Measurements from ENCODE around the gene ZNF264. TPM values are rescaled to one million over a fixed set of nuclear protein-coding genes. Genes with fewer than 3 reads are reported as not detected.
"Not testable (repeated sequence)": the region's sequence is repeated elsewhere in the genome, so short reads cannot be mapped to it uniquely, and the experiment has no call there.

ZNF264 gene
- total and polyA plus RNA-seq, 2 donors from 2014 or later: 4.0 to 52.3 TPM

DNA sequence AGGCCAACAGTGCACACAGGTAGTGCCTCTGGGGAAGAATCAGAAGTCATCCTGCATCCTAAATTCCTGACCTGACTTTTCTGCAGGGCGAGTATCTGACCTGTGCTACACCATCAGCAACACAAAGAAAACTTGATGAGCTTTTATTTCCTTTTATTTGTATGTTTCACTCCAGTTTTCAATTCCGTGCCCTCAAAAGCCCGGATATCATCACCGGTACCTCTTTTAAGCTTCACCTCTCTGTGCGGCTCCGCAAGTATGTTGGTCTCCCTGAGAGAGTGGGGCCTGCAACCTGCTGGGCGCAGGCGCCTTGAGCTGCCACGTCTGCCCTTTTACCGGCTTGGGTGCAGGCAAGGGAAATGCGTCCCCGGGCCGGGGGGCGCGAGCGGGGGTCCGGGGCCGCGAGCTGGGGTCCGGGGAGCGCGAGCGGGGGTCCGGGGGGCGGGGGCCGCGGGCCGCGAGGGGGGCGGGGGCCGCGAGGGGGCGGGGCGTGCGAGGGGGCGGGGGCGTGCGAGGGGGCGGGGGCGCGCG lies 19.7 kb upstream of the ZNF264 start:
- DNase-seq: peak; percentile 70 to 84 (median 82)
- TF ChIP-seq CTCF (IDR thresholded peaks at IDR 0.05; ENCODE audit: borderline replicate concordance, extremely low read depth, insufficient read depth): no peak
- Histone ChIP-seq H3K4me3 (ENCODE audit: low read length in 3 of 3) (peak overlapping the region; percentile 9 to 65 (median 59)), H3K27ac (ENCODE audit: low read depth in 2 of 2, low read length in 2 of 2) (no peak overlapping the region), H3K9ac (ENCODE audit: low read length in 3 of 3) (no peak overlapping the region), H3K9me3 (ENCODE audit: control insufficient read depth in 2 of 3, insufficient read depth in 1 of 3, low read length in 3 of 3) (no peaks in the 10 kb centered on the region), H3K4me1 (ENCODE audit: control insufficient read depth in 2 of 3, insufficient read depth in 2 of 3, low read depth in 1 of 3, low read length in 3 of 3) (no peaks in the 10 kb centered on the region), H3K36me3 (ENCODE audit: control insufficient read depth in 2 of 3, insufficient read depth in 3 of 3, low read length in 3 of 3) (no peaks in the 10 kb centered on the region), H3K27me3 (ENCODE audit: control insufficient read depth, insufficient read depth, low read length) (no peaks in the 10 kb centered on the region)
- intact Hi-C loops (cut with DNase I): no loop called here
- FAIRE-seq: no peak

GRCh38 chr19:57190301-57190700 lies 999 bp upstream of the ZNF264 start:
- Histone ChIP-seq H3K27ac (ENCODE audit: low read depth in 2 of 2, low read length in 2 of 2) (no peak overlapping the region), H3K4me1 (ENCODE audit: control insufficient read depth in 2 of 3, insufficient read depth in 2 of 3, low read depth in 1 of 3, low read length in 3 of 3) (peaks cover 6 to 20% (median 10%) of the 10 kb centered on the region in 3 donors), H3K36me3 (ENCODE audit: control insufficient read depth in 2 of 3, insufficient read depth in 3 of 3, low read length in 3 of 3) (peaks cover 8 to 22% (median 18%) of the 10 kb centered on the region in 3 donors), H3K27me3 (ENCODE audit: control insufficient read depth, insufficient read depth, low read length) (no peaks in the 10 kb centered on the region), H3K9me3 (ENCODE audit: control insufficient read depth in 2 of 3, insufficient read depth in 1 of 3, low read length in 3 of 3) (no peaks in the 10 kb centered on the region), H3K4me3 (ENCODE audit: low read length in 3 of 3) (no peak overlapping the region), H3K9ac (ENCODE audit: low read length in 3 of 3) (no peak overlapping the region)
- DNase-seq (no peak), FAIRE-seq (no peak)
- intact Hi-C loops (cut with DNase I): no loop called here
- TF ChIP-seq CTCF (IDR thresholded peaks at IDR 0.05; ENCODE audit: borderline replicate concordance, extremely low read depth, insufficient read depth): no peak

- no peak for TF ChIP-seq CTCF (IDR thresholded peaks at IDR 0.05; ENCODE audit: borderline replicate concordance, extremely low read depth, insufficient read depth)
- Histone ChIP-seq H3K9me3 (ENCODE audit: control insufficient read depth in 2 of 3, insufficient read depth in 1 of 3, low read length in 3 of 3) (no peaks in the 10 kb centered on the region), H3K36me3 (ENCODE audit: control insufficient read depth in 2 of 3, insufficient read depth in 3 of 3, low read length in 3 of 3) (peaks cover 12 to 34% (median 29%) of the 10 kb centered on the region in 3 donors), H3K9ac (ENCODE audit: low read length in 3 of 3) (peak overlapping the region; percentile 80 to 95 (median 88)), H3K27ac (ENCODE audit: low read depth in 2 of 2, low read length in 2 of 2) (peak overlapping the region; percentile 83 to 85), H3K4me3 (ENCODE audit: low read length in 3 of 3) (peak overlapping the region; percentile 73 to 96 (median 82)), H3K27me3 (ENCODE audit: control insufficient read depth, insufficient read depth, low read length) (no peaks in the 10 kb centered on the region), H3K4me1 (ENCODE audit: control insufficient read depth in 2 of 3, insufficient read depth in 2 of 3, low read depth in 1 of 3, low read length in 3 of 3) (peaks cover 6 to 20% (median 10%) of the 10 kb centered on the region in 3 donors)
- peak in 4 of 5 donors; percentile 41 to 53 (median 46) for DNase-seq
- FAIRE-seq: no peak
- intact Hi-C loops (cut with DNase I): no loop called here
These were observed 749 bp downstream of the ZNF264 start for GRCh38 chr19:57192077-57192420.

GRCh38 chr19:57192993-57193392 lies 1.7 kb downstream of the ZNF264 start:
- H3K4me3 ChIP-seq (ENCODE audit: low read length in 3 of 3): peak overlapping the region; percentile 73 to 96 (median 82)
- no peak for FAIRE-seq

DNA sequence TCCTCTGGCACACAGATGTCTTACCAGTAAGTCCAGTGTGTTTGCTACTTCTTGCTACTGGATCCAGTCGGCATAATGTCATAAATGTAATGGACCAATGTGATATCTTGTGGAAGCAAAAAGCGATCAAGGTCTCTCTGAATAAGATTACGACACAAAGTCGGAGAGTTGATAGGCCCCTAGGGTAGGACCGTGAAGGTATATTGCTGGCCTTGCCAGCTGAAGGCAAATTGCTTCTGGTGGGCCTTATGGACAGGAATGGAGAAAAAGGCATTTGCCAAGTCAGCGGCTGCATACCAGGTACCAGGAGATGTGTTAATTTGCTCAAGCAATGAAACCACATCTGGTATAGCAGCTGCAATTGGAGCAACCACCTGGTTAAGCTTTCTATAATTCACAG lies 6.6 kb downstream of the ZNF264 start:
- FAIRE-seq; H3K4me1 ChIP-seq (ENCODE audit: control insufficient read depth in 2 of 3, insufficient read depth in 2 of 3, low read depth in 1 of 3, low read length in 3 of 3); H3K27ac ChIP-seq (ENCODE audit: low read depth in 2 of 2, low read length in 2 of 2); H3K9me3 ChIP-seq (ENCODE audit: control insufficient read depth in 2 of 3, insufficient read depth in 1 of 3, low read length in 3 of 3); DNase-seq; H3K9ac ChIP-seq (ENCODE audit: low read length in 3 of 3); intact Hi-C loops (cut with DNase I); H3K4me3 ChIP-seq (ENCODE audit: low read length in 3 of 3); H3K27me3 ChIP-seq (ENCODE audit: control insufficient read depth, insufficient read depth, low read length): not testable (repeated sequence)
- peaks cover 12 to 40% (median 31%) of the 10 kb centered on the region in 3 donors for H3K36me3 ChIP-seq (ENCODE audit: control insufficient read depth in 2 of 3, insufficient read depth in 3 of 3, low read length in 3 of 3)

More at GRCh38 chr19:57192993-57193392, 1.7 kb downstream of the ZNF264 start:
- no peak for DNase-seq
- intact Hi-C loops (cut with DNase I): no loop called here
- H3K9me3 ChIP-seq (ENCODE audit: control insufficient read depth in 2 of 3, insufficient read depth in 1 of 3, low read length in 3 of 3): no peaks in the 10 kb centered on the region
- H3K9ac ChIP-seq (ENCODE audit: low read length in 3 of 3): no peak overlapping the region
- peaks cover 6 to 20% (median 10%) of the 10 kb centered on the region in 3 donors for H3K4me1 ChIP-seq (ENCODE audit: control insufficient read depth in 2 of 3, insufficient read depth in 2 of 3, low read depth in 1 of 3, low read length in 3 of 3)
- H3K36me3 ChIP-seq (ENCODE audit: control insufficient read depth in 2 of 3, insufficient read depth in 3 of 3, low read length in 3 of 3): peaks cover 12 to 34% (median 29%) of the 10 kb centered on the region in 3 donors
- no peaks in the 10 kb centered on the region for H3K27me3 ChIP-seq (ENCODE audit: control insufficient read depth, insufficient read depth, low read length)
- no peak for TF ChIP-seq CTCF (IDR thresholded peaks at IDR 0.05; ENCODE audit: borderline replicate concordance, extremely low read depth, insufficient read depth)
- H3K27ac ChIP-seq (ENCODE audit: low read depth in 2 of 2, low read length in 2 of 2): no peak overlapping the region
